Ascending aorta (tissue), 2 donors: ENCODE results near the gene NQO1. TPM values are rescaled to one million over a fixed set of nuclear protein-coding genes. Genes with fewer than 3 reads are reported as not detected.
"Not testable (repeated sequence)": the region's sequence is repeated elsewhere in the genome, so short reads cannot be mapped to it uniquely, and the experiment has no call there.

Experiments used
- DNase-seq, 2 donors: peaks; one replicate each; pipeline ENCODE4 v3.0.0-alpha.2; 2019; ENCODE audit warnings: low spot score in 2 of 2
- H3K27ac ChIP-seq, 2 donors: fragments of 200-600 bp; sonication (generic); one replicate each; pipeline ENCODE4 v1.5.1; 2016 to 2017; ENCODE audit warnings: mild to moderate bottlenecking in 1 of 2
- H3K27me3 ChIP-seq: fragments of 200-600 bp; sonication (generic); one replicate; pipeline ENCODE4 v1.5.1; 2017
- H3K36me3 ChIP-seq, 2 donors: fragments of 200-600 bp; sonication (generic); one replicate each; pipeline ENCODE4 v1.5.1; 2016
- H3K4me1 ChIP-seq, 2 donors: fragments of 200-600 bp; sonication (generic); one replicate each; pipeline ENCODE4 v1.5.1; 2016 to 2017; ENCODE audit warnings: mild to moderate bottlenecking in 1 of 2
- H3K4me3 ChIP-seq, 2 donors: fragments of 200-600 bp; sonication (generic); one replicate each; pipeline ENCODE4 v1.5.1; 2016 to 2017; ENCODE audit warnings: mild to moderate bottlenecking in 1 of 2
- H3K9me3 ChIP-seq, 2 donors: fragments of 200-600 bp; sonication (generic); one replicate each; pipeline ENCODE4 v1.5.1; 2016
- CTCF ChIP-seq, 3 experiments: fragments of 200-600 bp in 2 of 3; fragments of 450-650 bp in 1 of 3; sonication (generic) in 2 of 3; IDR thresholded peaks; one replicate each; pipeline ENCODE4 v1.5.1; 2016 to 2019; ENCODE audit warnings: antibody characterized with exemption in 3 of 3, mild to moderate bottlenecking in 1 of 3, moderate library complexity in 1 of 3
- intact Hi-C: fragments of 100-400 bp; cut with DNase I; formaldehyde crosslinking; loops from one replicate; pipeline ENCODE4 v1.15.1; 2023
- total RNA-seq: library from RNA; depleted of rRNA; stranded (reverse); fragments of >200 nt; gene quantifications from one replicate; pipeline ENCODE4 v1.1.0, GENCODE V29; 2016

NQO1 gene
- total RNA-seq, 1 donor from 2014 or later: 58.6 TPM

DNA sequence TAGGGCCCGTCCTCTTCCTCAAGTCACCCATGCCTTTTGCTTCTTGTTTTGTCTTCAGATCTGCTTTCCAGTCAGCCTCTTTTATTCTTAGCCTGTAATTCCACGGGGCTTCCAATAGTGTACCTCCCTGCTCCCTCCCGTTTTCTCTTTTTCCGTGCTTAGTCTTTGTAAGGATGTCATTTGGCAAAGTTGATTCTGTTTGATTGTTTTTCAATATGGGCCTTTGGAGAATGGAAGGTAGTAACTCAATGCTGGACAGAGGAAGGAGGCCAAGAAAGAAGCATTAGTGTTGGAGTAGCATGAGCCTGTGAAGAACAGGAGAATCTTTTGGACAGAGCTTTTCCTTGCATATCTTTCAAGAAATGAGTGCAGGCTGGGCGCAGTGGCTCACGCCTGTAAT is 42.3 kb upstream of the NQO1 start:
- Histone ChIP-seq H3K36me3 (no peaks in the 10 kb centered on the region), H3K4me1 (peaks cover 0 to 1% of the 10 kb centered on the region in 2 donors), H3K4me3 (no peak overlapping the region), H3K9me3 (no peaks in the 10 kb centered on the region), H3K27ac (no peak overlapping the region), H3K27me3 (no peaks in the 10 kb centered on the region)
- DNase-seq: no peak
- TF ChIP-seq CTCF (IDR thresholded peaks at IDR 0.05): no peak
- intact Hi-C loops: no loop called here

DNA sequence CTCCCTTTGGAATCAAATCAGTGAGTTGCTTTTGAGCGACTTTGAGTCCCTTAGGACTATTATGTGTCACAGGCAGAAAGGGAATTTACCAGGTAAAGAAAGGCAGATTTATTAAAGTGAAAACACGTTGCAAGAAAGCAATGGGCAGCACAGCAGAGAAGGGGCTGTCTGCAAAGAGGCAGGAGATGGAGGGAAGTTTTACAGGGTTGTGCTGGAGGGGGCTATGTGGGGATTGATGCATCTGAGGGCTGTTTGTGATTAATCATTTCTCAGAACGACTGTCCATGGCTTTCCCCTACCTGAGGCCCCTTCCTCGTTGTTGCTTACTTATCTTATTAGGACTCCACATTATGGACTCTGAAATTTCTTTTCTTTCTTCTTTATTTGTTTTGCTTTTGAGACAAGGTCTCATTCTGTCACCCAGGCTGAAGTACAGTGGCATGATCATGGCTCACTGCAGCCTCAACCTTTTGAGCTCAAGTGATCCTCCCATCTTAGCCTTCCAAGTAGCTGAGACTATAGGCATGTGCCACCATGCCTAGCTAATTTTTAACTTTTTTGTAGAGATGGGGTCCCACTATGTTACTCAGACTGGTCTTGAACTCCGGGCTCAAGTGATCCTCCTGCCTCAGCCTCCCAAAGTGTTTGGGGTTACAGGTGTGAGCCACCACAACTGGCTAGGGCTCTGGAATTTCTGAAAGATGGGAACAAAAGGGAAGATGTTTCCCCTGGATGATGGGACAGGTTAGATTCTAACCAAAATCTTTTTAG is 41.3 kb upstream of the NQO1 start:
- H3K36me3 ChIP-seq: no peaks in the 10 kb centered on the region
- no peaks in the 10 kb centered on the region for H3K27me3 ChIP-seq
- no peak overlapping the region for H3K4me3 ChIP-seq
- intact Hi-C loops: no loop called here
- no peak for DNase-seq
- H3K27ac ChIP-seq: no peak overlapping the region
- no peak for TF ChIP-seq CTCF (IDR thresholded peaks at IDR 0.05)
- peaks cover 0 to 9% of the 10 kb centered on the region in 2 donors for H3K4me1 ChIP-seq
- no peaks in the 10 kb centered on the region for H3K9me3 ChIP-seq

GRCh38 chr16:69763599-69763942 is 37.2 kb upstream of the NQO1 start:
- peak overlapping the region; percentile 86 to 92 for H3K27ac ChIP-seq
- peak overlapping the region; percentile 86 to 87 for H3K4me3 ChIP-seq
- intact Hi-C loops: no loop called here
- peaks cover 0 to 15% of the 10 kb centered on the region in 2 donors for H3K4me1 ChIP-seq
- no peaks in the 10 kb centered on the region for H3K36me3 ChIP-seq
- no peaks in the 10 kb centered on the region for H3K27me3 ChIP-seq
- TF ChIP-seq CTCF (IDR thresholded peaks at IDR 0.05): no peak
- H3K9me3 ChIP-seq: no peaks in the 10 kb centered on the region
- DNase-seq: no peak

- no peak for DNase-seq
- Histone ChIP-seq H3K9me3 (no peaks in the 10 kb centered on the region), H3K4me3 (peak overlapping the region; percentile 86 to 87), H3K36me3 (no peaks in the 10 kb centered on the region), H3K27ac (peak overlapping the region; percentile 86 to 92), H3K27me3 (no peaks in the 10 kb centered on the region), H3K4me1 (peaks cover 0 to 15% of the 10 kb centered on the region in 2 donors)
- no peak for TF ChIP-seq CTCF (IDR thresholded peaks at IDR 0.05)
- intact Hi-C loops: no loop called here
Measured at GRCh38 chr16:69762814-69763598, 36.6 kb upstream of the NQO1 start.

DNA sequence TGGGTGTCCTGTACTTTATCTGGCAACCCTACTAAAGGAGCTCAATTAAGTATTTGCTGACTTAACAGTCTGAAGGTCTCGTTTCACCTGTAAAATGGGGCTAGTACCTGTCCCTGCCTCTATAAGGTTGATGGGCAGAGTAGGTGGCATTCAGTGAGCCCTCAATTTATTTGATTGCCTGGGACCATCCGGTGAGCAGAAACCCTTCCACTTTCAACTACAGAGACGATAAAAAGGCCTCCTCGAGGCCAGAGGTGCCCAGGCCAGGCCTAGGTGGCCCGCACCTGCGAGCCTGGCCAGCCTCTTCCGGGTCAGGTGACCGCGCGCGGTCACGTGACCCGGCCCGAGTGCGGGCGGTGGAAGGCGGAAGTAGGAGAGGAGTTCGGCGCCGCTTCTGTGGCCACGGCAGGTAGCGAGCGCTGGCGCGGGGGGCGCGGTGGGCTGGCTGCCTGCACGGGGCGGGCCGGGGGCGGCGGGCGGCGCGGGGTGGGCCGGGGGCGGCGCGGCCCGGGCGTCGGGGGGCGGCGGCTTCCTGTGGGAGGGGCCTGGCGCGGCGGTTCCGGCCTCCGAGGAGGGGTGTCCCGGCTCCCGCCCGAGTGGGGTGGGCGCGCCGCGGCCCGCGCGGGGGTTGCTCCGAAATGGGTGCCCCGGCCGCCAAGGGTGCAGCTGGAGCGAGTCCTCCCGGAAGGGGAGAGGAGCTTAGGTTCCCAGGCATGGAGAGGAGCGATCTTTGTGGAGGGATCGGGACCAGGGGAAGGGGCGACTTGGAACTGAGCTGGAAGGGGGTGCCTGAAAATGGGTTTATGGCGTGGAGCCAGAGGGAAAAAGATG is 35.8 kb upstream of the NQO1 start, which contains the start of gene WWP2:
TSS of gene WWP2 (plus strand) at position 350 of the 831 bp plus-strand sequence. CDS start 24,679 bp downstream, outside the sequence.
- H3K9me3 ChIP-seq: no peaks in the 10 kb centered on the region
- peaks cover 0 to 15% of the 10 kb centered on the region in 2 donors for H3K4me1 ChIP-seq
- no peaks in the 10 kb centered on the region for H3K27me3 ChIP-seq
- H3K27ac ChIP-seq: peak within 1 kb of the TSS; percentile 86 to 92
- no peaks in the 10 kb centered on the region for H3K36me3 ChIP-seq
- peak in 1 of 2 donors; percentile 84 for DNase-seq
- H3K4me3 ChIP-seq: peak within 1 kb of the TSS; percentile 86 to 87
- TF ChIP-seq CTCF (IDR thresholded peaks at IDR 0.05): no peak
- intact Hi-C loops: no loop called here

- intact Hi-C loops: loop anchor here (10.0 kb wide), 1 partner anchor 193 kb away; the partner anchor contains the start of gene NFAT5
- not testable (repeated sequence) for H3K27me3 ChIP-seq, H3K4me3 ChIP-seq, H3K36me3 ChIP-seq, H3K9me3 ChIP-seq, H3K27ac ChIP-seq, DNase-seq
- peaks cover 5 to 25% of the 10 kb centered on the region in 2 donors for H3K4me1 ChIP-seq
Measured at GRCh38 chr16:69757375-69757774, 31.0 kb upstream of the NQO1 start.
